DND-41 (cell line): ENCODE results near the gene SLC22A12.

ENCODE experiments used
- ATAC-seq: fragments of 200-7000 bp; cut with Tn5 transposase; 3 replicates; pipeline ENCODE4 v1.9.1; 2021; ENCODE audit warnings: low read depth; ENCODE audit not compliant: insufficient read depth
- DNase-seq: peaks from one replicate; pipeline ENCODE4 v3.0.0-alpha.2; 2020
- H2AFZ ChIP-seq: 2 replicates; pipeline ENCODE4 v1.6.0; 2012; ENCODE audit warnings: low read depth, low read length
- H3K27ac ChIP-seq: 2 replicates; pipeline ENCODE4 v1.5.1; 2012; ENCODE audit warnings: low read length, inconsistent platforms
- H3K27me3 ChIP-seq: fragments of 200-600 bp; sonication (generic); 2 replicates; pipeline ENCODE4 v1.6.0; 2012; ENCODE audit warnings: low read length, mild to moderate bottlenecking, inconsistent platforms; ENCODE audit not compliant: insufficient read depth, poor library complexity
- H3K36me3 ChIP-seq: 2 replicates; pipeline ENCODE4 v1.5.1; 2012; ENCODE audit warnings: low read length, inconsistent platforms; ENCODE audit not compliant: insufficient read depth
- H3K4me1 ChIP-seq: 2 replicates; pipeline ENCODE4 v1.5.1; 2012; ENCODE audit warnings: mild to moderate bottlenecking, low read length; ENCODE audit not compliant: insufficient read depth
- H3K4me2 ChIP-seq: 2 replicates; pipeline ENCODE4 v1.6.0; 2012; ENCODE audit warnings: mild to moderate bottlenecking, moderate library complexity, low read length, inconsistent platforms; ENCODE audit not compliant: insufficient read depth
- H3K4me3 ChIP-seq, 2 experiments: fragments of 200-600 bp in 1 of 2; shearing (Covaris generic) in 1 of 2; 2 replicates each; pipeline ENCODE4 v1.5.1; 2012 to 2016; ENCODE audit warnings: inconsistent platforms in 2 of 2, low read length in 2 of 2, mild to moderate bottlenecking in 2 of 2, low read depth in 1 of 2, moderate library complexity in 1 of 2
- H3K79me2 ChIP-seq: 2 replicates; pipeline ENCODE4 v1.6.0; 2012; ENCODE audit warnings: low read length, inconsistent platforms; ENCODE audit not compliant: insufficient read depth
- H3K9ac ChIP-seq: 2 replicates; pipeline ENCODE4 v1.6.0; 2012; ENCODE audit warnings: low read depth, mild to moderate bottlenecking, inconsistent platforms, low read length, moderate library complexity
- H3K9me3 ChIP-seq: 2 replicates; pipeline ENCODE4 v1.5.1; 2012; ENCODE audit warnings: low read length, moderate library complexity, mild to moderate bottlenecking, inconsistent platforms; ENCODE audit not compliant: insufficient read depth, severe bottlenecking
- H4K20me1 ChIP-seq: 2 replicates; pipeline ENCODE4 v1.6.0; 2012; ENCODE audit warnings: low read length; ENCODE audit not compliant: insufficient read depth
- CTCF ChIP-seq: IDR thresholded peaks from 2 replicates; pipeline ENCODE4 v1.5.1; 2012; ENCODE audit warnings: borderline replicate concordance, low read length, moderate library complexity, mild to moderate bottlenecking; ENCODE audit not compliant: poor library complexity, severe bottlenecking; ENCODE audit errors: extremely low read depth
- EZH2 ChIP-seq: IDR thresholded peaks from 3 replicates; pipeline ENCODE4 v1.6.1; 2012; ENCODE audit warnings: borderline replicate concordance, low read depth, mild to moderate bottlenecking, moderate library complexity, low read length, inconsistent platforms; ENCODE audit not compliant: severe bottlenecking

SLC22A12 gene

DNA sequence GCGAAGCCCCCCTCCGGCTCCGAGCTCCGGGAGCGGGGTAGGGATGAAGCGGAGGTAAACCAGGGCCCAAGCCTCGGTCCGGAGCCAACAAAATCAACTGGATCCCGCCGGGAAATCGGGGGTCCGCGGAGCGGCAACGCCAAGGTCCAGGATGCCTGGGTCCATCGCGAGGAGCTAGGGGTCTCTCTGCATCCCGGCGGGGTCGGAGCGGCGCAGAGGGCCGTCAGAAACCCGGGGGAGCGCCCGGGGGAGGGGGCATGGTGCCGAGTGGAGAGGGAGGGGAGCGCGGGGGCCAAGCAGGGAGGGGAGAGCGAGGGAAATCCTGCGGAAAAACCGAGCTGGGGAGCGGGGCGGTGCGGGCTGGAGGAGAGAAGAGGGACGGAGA is 51.8 kb downstream of the SLC22A12 start:
- Histone ChIP-seq H2AFZ (no peak overlapping the region), H3K4me1 (no peaks in the 10 kb centered on the region), H3K79me2 (no peaks in the 10 kb centered on the region), H3K9ac (no peak overlapping the region), H3K9me3 (no peaks in the 10 kb centered on the region), H3K4me3 (no peak overlapping the region), H3K4me2 (no peak overlapping the region), H3K27me3 (peaks cover 57% of the 10 kb centered on the region), H3K27ac (no peak overlapping the region), H3K36me3 (no peaks in the 10 kb centered on the region), H4K20me1 (peaks cover 13% of the 10 kb centered on the region)
- no peak for ATAC-seq
- TF ChIP-seq EZH2 (no peak), CTCF (no peak)
- DNase-seq = no peak

GRCh38 chr11:64643256-64643881 is 52.3 kb downstream of the SLC22A12 start:
- TF ChIP-seq CTCF (no peak), EZH2 (no peak)
- H3K4me1 ChIP-seq = no peaks in the 10 kb centered on the region
- H3K9ac ChIP-seq = no peak overlapping the region
- no peak overlapping the region for H3K4me2 ChIP-seq
- peaks cover 61% of the 10 kb centered on the region for H3K27me3 ChIP-seq
- ATAC-seq (0 out of 3 replicates have a peak, but pooled peaks have one; percentile 18), DNase-seq (no peak)
- H3K27ac ChIP-seq = no peak overlapping the region
- peaks cover 13% of the 10 kb centered on the region for H4K20me1 ChIP-seq
- H3K36me3 ChIP-seq = no peaks in the 10 kb centered on the region
- H3K79me2 ChIP-seq = no peaks in the 10 kb centered on the region
- H3K9me3 ChIP-seq = no peaks in the 10 kb centered on the region
- H3K4me3 ChIP-seq = no peak overlapping the region
- no peak overlapping the region for H2AFZ ChIP-seq

- Histone ChIP-seq H3K36me3 (no peaks in the 10 kb centered on the region), H3K9ac (no peak overlapping the region), H3K79me2 (no peaks in the 10 kb centered on the region), H3K27me3 (peaks cover 61% of the 10 kb centered on the region), H3K4me1 (no peaks in the 10 kb centered on the region), H4K20me1 (peaks cover 16% of the 10 kb centered on the region), H3K4me3 (no peak overlapping the region), H3K4me2 (no peak overlapping the region), H3K9me3 (no peaks in the 10 kb centered on the region), H3K27ac (no peak overlapping the region), H2AFZ (no peak overlapping the region)
- DNase-seq (no peak), ATAC-seq (peak; percentile 45; the same call in 1 of the 3 replicates)
- no peak for TF ChIP-seq EZH2
- TF ChIP-seq CTCF = no peak
These were observed 53.1 kb downstream of the SLC22A12 start for GRCh38 chr11:64643920-64644646.
